ENCODE results near the gene PLA2G4E. TPM values are rescaled to one million over a fixed set of nuclear protein-coding genes. Genes with fewer than 3 reads are reported as not detected.
A peak's percentile ranks its signal among the peaks of the same experiment; 100 is the strongest.

PLA2G4E gene
- total and polyA plus RNA-seq, 9 of the 15 experiments (the other 6 are each of a cell fraction or from before 2014, with no cell fraction given), result 0.03 TPM; not detected in 8

GRCh38 chr15:42027521-42027920 is 6.7 kb upstream of the PLA2G4E start:
- no peaks in the 10 kb centered on the region for H3K36me3 ChIP-seq (ENCODE audit: control insufficient read depth, insufficient read depth, low read length)
- intact Hi-C loops (cut with micrococcal nuclease) (no loop called here), in situ Hi-C loops (cut with MboI) (no loop called here)
- ChIA-PET POLR2A (interaction anchor here (0.5 to 1.4 kb wide), 3 partner anchors 22 to 170 kb away, joined by 3 read pairs; no protein-coding TSS in a partner anchor), CTCF (ENCODE audit: low intra/inter-chr PET ratio) (no interaction called here)
- no peaks in the 10 kb centered on the region for H3K79me2 ChIP-seq (ENCODE audit: control insufficient read depth, insufficient read depth, low read length)
- peaks cover 0 to 13% of the 10 kb centered on the region in 2 experiments; a peak in 3 of 5 replicates for H3K27me3 ChIP-seq (ENCODE audit: control insufficient read depth in 2 of 2, insufficient read depth in 2 of 2, low read length in 2 of 2)
- no peak overlapping the region for H3K4me3 ChIP-seq
- H3K4me1 ChIP-seq (replicated peaks in 1 of 2; ENCODE audit: control insufficient read depth in 2 of 2, insufficient read depth in 2 of 2, low read length in 2 of 2), result no peaks in the 10 kb centered on the region
- no peak overlapping the region for H3K9ac ChIP-seq (ENCODE audit: insufficient read depth in 1 of 2, low read depth in 2 of 2, low read length in 2 of 2)
- FAIRE-seq, result no peak
- H3K4me2 ChIP-seq (ENCODE audit: insufficient read depth, low read length), result no peak overlapping the region
- no peak for DNase-seq (ENCODE audit: extremely low read depth in 1 of 4, low spot score in 3 of 4)
- ATAC-seq, result no peak
- peaks cover 3% of the 10 kb centered on the region for H3K9me3 ChIP-seq (replicated peaks; ENCODE audit: control insufficient read depth, insufficient read depth, low read depth, low read length)
- TF ChIP-seq STAT5B (CRISPR knock-in tag; IDR thresholded peaks at IDR 0.05) (no peak), CTCF (IDR thresholded peaks at IDR 0.05 in 2 of 3, conservative IDR thresholded peaks at IDR 0.05 in 1 of 3; ENCODE audit: insufficient read depth in 2 of 3, low read depth in 1 of 3, low read length in 3 of 3) (0 out of 6 replicates have a peak, but pooled peaks of 1 of the 3 experiments have one; percentile 1), ZNF57 (CRISPR knock-in tag; IDR thresholded peaks at IDR 0.05) (no peak), POLR3A (IDR thresholded peaks at IDR 0.05; ENCODE audit: borderline replicate concordance, extremely low read depth, insufficient read depth, insufficient read length) (no peak)
- no peaks in the 10 kb centered on the region for H4K20me1 ChIP-seq (replicated peaks; ENCODE audit: control insufficient read depth, insufficient read depth, low read length)
- WGBS (ENCODE audit: insufficient coverage, low coverage, missing lambda C conversion rate), result 0% methylated on average over 7 of the region's 7 CpGs
- no TSS peak for BruUV-seq (replicated peaks)
- H3K9me1 ChIP-seq (ENCODE audit: control insufficient read depth, insufficient read depth, low read length), result no peaks in the 10 kb centered on the region
- H3K27ac ChIP-seq (ENCODE audit: extremely low read depth, low read depth, low read length), result no peak overlapping the region
- no peak overlapping the region for H2AFZ ChIP-seq (ENCODE audit: low read depth, low read length)
